ENCODE data around the gene RNF150. TPM values are rescaled to one million over a fixed set of nuclear protein-coding genes. Genes with fewer than 3 reads are reported as not detected.

RNF150 gene
- total and polyA plus RNA-seq, 4 donors, result 0.27 to 1.4 (median 0.81) TPM

DNA sequence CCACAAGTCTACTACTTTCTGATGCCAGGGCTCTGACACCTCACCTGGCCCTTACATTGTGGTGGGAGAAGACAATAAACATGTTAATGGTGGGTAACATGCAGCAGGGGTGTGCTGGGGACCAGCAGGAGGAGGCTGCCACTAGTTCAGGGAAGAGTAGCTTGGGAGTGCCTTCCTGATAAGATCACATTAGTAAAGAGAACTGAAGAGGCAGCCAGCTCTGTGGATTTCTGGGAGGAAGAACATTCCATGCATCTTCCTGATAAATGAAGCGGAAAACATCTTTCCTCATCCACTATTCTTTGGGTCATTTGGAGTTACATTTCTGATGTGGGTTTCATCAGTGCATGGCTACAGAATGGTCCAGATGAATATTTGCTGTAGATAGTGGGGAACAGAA lies 9.0 kb downstream of the RNF150 start:
- Histone ChIP-seq H3K27me3 (ENCODE audit: control insufficient read depth in 4 of 4, insufficient read depth in 4 of 4, low read length in 3 of 4) (peaks cover 0 to 6% (median 0%) of the 10 kb centered on the region in 4 donors), H3K9ac (ENCODE audit: low read depth in 1 of 2, low read length in 2 of 2) (no peak overlapping the region), H3K4me3 (ENCODE audit: low read depth in 1 of 3, low read length in 3 of 3) (no peak overlapping the region), H3K36me3 (ENCODE audit: control insufficient read depth in 4 of 4, insufficient read depth in 3 of 4, low read depth in 1 of 4, low read length in 3 of 4) (no peaks in the 10 kb centered on the region), H3K27ac (ENCODE audit: low read depth in 1 of 2, low read length in 2 of 2) (no peak overlapping the region), H3K4me1 (ENCODE audit: control insufficient read depth in 4 of 4, insufficient read depth in 4 of 4, low read length in 3 of 4) (no peaks in the 10 kb centered on the region), H3K9me3 (ENCODE audit: control insufficient read depth in 4 of 4, low read length in 3 of 4) (peaks cover 0 to 3% (median 0%) of the 10 kb centered on the region in 4 donors)
- TF ChIP-seq, protein P1, sequence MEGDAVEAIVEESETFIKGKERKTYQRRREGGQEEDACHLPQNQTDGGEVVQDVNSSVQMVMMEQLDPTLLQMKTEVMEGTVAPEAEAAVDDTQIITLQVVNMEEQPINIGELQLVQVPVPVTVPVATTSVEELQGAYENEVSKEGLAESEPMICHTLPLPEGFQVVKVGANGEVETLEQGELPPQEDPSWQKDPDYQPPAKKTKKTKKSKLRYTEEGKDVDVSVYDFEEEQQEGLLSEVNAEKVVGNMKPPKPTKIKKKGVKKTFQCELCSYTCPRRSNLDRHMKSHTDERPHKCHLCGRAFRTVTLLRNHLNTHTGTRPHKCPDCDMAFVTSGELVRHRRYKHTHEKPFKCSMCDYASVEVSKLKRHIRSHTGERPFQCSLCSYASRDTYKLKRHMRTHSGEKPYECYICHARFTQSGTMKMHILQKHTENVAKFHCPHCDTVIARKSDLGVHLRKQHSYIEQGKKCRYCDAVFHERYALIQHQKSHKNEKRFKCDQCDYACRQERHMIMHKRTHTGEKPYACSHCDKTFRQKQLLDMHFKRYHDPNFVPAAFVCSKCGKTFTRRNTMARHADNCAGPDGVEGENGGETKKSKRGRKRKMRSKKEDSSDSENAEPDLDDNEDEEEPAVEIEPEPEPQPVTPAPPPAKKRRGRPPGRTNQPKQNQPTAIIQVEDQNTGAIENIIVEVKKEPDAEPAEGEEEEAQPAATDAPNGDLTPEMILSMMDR (IDR thresholded peaks at IDR 0.05; ENCODE audit: low read depth, low read length, missing input control), result no peak
- TF ChIP-seq SP1 (IDR thresholded peaks at IDR 0.05) (no peak), RXRA (IDR thresholded peaks at IDR 0.05) (no peak), YY1 (IDR thresholded peaks at IDR 0.05) (no peak), EGR1 (IDR thresholded peaks at IDR 0.05; ENCODE audit: low read depth in 2 of 2) (no peak), NR2F2 (IDR thresholded peaks at IDR 0.05) (no peak), JUND (IDR thresholded peaks at IDR 0.05) (no peak), GABPA (IDR thresholded peaks at IDR 0.05 in 1 of 2, conservative IDR thresholded peaks at IDR 0.05 in 1 of 2) (no peak), RAD21 (IDR thresholded peaks at IDR 0.05) (no peak), FOXA2 (IDR thresholded peaks at IDR 0.05) (no peak), TAF1 (conservative IDR thresholded peaks at IDR 0.05) (no peak), FOXA1 (IDR thresholded peaks at IDR 0.05) (no peak)
- TF ChIP-seq, protein P2, sequence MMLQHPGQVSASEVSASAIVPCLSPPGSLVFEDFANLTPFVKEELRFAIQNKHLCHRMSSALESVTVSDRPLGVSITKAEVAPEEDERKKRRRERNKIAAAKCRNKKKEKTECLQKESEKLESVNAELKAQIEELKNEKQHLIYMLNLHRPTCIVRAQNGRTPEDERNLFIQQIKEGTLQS (IDR thresholded peaks at IDR 0.05), result no peak
- TF ChIP-seq, protein P3, sequence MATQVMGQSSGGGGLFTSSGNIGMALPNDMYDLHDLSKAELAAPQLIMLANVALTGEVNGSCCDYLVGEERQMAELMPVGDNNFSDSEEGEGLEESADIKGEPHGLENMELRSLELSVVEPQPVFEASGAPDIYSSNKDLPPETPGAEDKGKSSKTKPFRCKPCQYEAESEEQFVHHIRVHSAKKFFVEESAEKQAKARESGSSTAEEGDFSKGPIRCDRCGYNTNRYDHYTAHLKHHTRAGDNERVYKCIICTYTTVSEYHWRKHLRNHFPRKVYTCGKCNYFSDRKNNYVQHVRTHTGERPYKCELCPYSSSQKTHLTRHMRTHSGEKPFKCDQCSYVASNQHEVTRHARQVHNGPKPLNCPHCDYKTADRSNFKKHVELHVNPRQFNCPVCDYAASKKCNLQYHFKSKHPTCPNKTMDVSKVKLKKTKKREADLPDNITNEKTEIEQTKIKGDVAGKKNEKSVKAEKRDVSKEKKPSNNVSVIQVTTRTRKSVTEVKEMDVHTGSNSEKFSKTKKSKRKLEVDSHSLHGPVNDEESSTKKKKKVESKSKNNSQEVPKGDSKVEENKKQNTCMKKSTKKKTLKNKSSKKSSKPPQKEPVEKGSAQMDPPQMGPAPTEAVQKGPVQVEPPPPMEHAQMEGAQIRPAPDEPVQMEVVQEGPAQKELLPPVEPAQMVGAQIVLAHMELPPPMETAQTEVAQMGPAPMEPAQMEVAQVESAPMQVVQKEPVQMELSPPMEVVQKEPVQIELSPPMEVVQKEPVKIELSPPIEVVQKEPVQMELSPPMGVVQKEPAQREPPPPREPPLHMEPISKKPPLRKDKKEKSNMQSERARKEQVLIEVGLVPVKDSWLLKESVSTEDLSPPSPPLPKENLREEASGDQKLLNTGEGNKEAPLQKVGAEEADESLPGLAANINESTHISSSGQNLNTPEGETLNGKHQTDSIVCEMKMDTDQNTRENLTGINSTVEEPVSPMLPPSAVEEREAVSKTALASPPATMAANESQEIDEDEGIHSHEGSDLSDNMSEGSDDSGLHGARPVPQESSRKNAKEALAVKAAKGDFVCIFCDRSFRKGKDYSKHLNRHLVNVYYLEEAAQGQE (IDR thresholded peaks at IDR 0.05), result no peak
- DNase-seq (ENCODE audit: low spot score), result no peak
- WGBS, result 84% methylated on average over 1 of the region's 1 CpG

DNA sequence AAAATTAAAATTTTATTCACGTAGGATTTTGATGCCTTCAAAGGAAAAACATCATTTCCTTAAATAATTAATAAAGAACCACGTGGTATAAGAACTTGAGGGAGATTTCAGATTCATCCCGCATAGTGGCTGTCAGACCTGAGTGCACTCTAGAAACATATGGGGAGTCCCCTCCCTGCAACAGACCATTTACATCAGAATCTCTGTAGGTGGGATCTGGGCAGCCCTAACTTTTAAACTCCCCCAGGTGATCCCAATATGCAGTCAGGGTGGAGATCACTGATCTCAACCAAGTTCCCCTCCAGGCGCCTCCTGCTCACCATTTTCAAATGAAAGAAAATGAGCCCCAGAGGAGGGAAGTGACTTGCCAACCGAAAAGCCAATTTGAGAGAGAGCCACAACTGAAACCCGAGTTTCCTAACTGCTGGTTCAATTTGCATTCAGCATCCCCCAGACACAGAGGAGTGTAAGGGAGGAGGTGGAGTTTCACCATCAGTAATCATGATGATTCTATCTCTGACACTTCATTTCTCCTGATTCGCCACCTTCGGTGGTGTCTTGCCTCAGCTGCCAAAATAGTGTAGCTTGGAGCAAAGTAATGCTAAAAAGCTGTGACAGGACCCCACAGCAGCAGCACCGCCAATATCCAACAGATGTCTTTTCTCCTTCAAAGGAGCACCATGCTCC lies 11.4 kb downstream of the RNF150 start:
- no peak overlapping the region for H3K9ac ChIP-seq (ENCODE audit: low read depth in 1 of 2, low read length in 2 of 2)
- no peaks in the 10 kb centered on the region for H3K36me3 ChIP-seq (ENCODE audit: control insufficient read depth in 4 of 4, insufficient read depth in 3 of 4, low read depth in 1 of 4, low read length in 3 of 4)
- H3K4me1 ChIP-seq (ENCODE audit: control insufficient read depth in 4 of 4, insufficient read depth in 4 of 4, low read length in 3 of 4), result no peaks in the 10 kb centered on the region
- H3K27me3 ChIP-seq (ENCODE audit: control insufficient read depth in 4 of 4, insufficient read depth in 4 of 4, low read length in 3 of 4), result peaks cover 0 to 6% (median 0%) of the 10 kb centered on the region in 4 donors
- WGBS, result 63% methylated on average over 9 of the region's 9 CpGs
- no peak overlapping the region for H3K4me3 ChIP-seq (ENCODE audit: low read depth in 1 of 3, low read length in 3 of 3)
- no peak for DNase-seq (ENCODE audit: low spot score)
- H3K27ac ChIP-seq (ENCODE audit: low read depth in 1 of 2, low read length in 2 of 2), result no peak overlapping the region
- H3K9me3 ChIP-seq (ENCODE audit: control insufficient read depth in 4 of 4, low read length in 3 of 4), result peaks cover 0 to 3% (median 0%) of the 10 kb centered on the region in 4 donors
- TF ChIP-seq, protein P3 (IDR thresholded peaks at IDR 0.05), result no peak
- TF ChIP-seq, protein P1 (IDR thresholded peaks at IDR 0.05; ENCODE audit: low read depth, low read length, missing input control), result no peak
- no peak for TF ChIP-seq HNF4A (conservative IDR thresholded peaks at IDR 0.05)
- no peak for TF ChIP-seq RXRA (IDR thresholded peaks at IDR 0.05)
- no peak for TF ChIP-seq FOXA2 (IDR thresholded peaks at IDR 0.05)
- no peak for TF ChIP-seq FOXA1 (IDR thresholded peaks at IDR 0.05)
- TF ChIP-seq NR2F2 (IDR thresholded peaks at IDR 0.05), result no peak
- TF ChIP-seq, protein P4, sequence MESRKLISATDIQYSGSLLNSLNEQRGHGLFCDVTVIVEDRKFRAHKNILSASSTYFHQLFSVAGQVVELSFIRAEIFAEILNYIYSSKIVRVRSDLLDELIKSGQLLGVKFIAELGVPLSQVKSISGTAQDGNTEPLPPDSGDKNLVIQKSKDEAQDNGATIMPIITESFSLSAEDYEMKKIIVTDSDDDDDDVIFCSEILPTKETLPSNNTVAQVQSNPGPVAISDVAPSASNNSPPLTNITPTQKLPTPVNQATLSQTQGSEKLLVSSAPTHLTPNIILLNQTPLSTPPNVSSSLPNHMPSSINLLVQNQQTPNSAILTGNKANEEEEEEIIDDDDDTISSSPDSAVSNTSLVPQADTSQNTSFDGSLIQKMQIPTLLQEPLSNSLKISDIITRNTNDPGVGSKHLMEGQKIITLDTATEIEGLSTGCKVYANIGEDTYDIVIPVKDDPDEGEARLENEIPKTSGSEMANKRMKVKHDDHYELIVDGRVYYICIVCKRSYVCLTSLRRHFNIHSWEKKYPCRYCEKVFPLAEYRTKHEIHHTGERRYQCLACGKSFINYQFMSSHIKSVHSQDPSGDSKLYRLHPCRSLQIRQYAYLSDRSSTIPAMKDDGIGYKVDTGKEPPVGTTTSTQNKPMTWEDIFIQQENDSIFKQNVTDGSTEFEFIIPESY (IDR thresholded peaks at IDR 0.05), result no peak
- TF ChIP-seq, protein P5, sequence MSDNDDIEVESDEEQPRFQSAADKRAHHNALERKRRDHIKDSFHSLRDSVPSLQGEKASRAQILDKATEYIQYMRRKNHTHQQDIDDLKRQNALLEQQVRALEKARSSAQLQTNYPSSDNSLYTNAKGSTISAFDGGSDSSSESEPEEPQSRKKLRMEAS (IDR thresholded peaks at IDR 0.05), result no peak
- no peak for TF ChIP-seq TAF1 (conservative IDR thresholded peaks at IDR 0.05)
- TF ChIP-seq JUND (IDR thresholded peaks at IDR 0.05), result no peak
- no peak for TF ChIP-seq RAD21 (IDR thresholded peaks at IDR 0.05)
